ENCODE results near the gene LDHAL6B.

DNA sequence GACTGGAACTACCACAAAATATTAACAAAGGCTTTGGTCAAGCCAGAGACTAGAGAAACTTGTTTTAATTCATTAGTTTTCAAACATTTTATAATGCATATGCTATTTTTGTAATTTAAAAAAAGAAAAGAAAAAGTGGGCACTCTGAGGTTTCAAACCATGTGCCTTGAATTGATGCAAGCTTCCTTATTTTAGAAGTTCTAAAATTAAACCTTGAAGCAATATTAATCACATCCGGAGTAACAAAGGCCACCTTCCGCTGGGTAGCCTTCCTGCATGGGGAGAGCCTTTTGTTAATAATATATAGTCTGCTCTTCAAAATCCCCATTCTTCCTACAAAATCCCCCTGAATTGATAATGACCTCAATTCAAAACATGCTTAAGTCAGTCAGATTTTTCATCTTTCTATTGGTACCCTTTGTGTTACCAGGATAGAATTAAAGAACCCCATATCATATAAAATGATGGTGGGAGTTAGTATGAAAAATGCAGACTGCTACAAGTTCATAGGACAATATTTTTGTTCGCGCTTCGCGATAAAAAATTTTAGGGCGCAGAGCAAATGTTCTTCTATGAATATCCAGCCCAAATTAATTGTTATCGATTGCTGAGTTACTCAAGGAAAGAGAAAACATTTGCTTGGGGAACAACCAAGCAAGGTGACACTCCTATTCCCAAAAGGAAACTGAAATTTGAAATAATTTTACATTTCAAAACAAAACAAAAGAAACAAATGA, 30.6 kb downstream of the LDHAL6B start:
- TF ChIP-seq RAD21 (IDR thresholded peaks at IDR 0.05; ENCODE audit: low read length) (no peak), POLR2AphosphoS5 (IDR thresholded peaks at IDR 0.05; ENCODE audit: low read depth, low read length) (no peak), TAF1 (IDR thresholded peaks at IDR 0.05; ENCODE audit: borderline replicate concordance, low read depth, low read length) (no peak)
- TF ChIP-seq, protein P1, sequence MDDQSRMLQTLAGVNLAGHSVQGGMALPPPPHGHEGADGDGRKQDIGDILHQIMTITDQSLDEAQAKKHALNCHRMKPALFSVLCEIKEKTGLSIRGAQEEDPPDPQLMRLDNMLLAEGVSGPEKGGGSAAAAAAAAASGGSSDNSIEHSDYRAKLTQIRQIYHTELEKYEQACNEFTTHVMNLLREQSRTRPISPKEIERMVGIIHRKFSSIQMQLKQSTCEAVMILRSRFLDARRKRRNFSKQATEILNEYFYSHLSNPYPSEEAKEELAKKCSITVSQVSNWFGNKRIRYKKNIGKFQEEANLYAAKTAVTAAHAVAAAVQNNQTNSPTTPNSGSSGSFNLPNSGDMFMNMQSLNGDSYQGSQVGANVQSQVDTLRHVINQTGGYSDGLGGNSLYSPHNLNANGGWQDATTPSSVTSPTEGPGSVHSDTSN (IDR thresholded peaks at IDR 0.05): no peak
